ENCODE data around the gene NGFR.

Gene NGFR

DNA sequence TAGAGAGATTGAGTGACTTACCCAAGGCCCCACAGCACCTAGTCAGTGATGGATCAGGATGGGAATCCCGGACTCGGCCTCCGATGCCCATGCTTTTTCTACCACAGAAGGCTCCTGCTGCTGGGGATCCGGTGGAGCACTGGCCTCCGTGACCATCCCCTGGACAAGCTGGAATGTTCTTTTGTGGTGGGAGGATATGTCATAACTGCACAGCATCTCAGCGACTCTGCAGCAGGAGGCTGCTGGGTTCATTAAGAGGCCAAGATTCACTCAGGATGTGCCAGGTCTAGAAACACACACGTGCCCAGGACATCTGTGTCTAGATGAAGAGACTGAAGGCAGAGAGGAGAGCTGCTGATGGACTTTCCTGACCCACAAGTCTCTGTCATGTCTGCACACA is 34.7 kb upstream of the NGFR start:
- POLR2A ChIA-PET: no interaction called here
- H3K27me3 ChIP-seq (replicated peaks in 2 of 5; ENCODE audit: control insufficient read depth in 4 of 5, insufficient read depth in 5 of 5, low read length in 4 of 5): peaks cover 0 to 21% (median 0%) of the 10 kb centered on the region in 5 experiments

DNA sequence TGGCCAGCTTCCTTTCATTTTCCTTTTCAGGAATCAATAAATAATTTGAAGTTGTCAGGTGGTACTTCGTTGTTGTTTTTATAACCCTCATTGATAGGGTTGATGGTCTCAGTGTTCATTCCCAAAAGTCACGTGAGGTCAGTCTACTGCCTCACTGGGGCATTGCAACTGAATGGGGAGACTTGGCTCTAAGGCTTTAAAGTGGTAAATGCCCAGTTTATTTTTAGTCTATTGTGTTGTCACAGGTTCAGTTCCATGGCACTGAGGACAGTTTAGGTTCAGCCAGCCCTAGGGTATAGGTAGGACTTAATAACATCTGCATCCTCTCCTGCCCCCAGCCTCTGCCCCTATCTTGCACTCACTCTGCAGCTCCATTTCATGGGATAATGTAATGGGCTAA is 33.5 kb upstream of the NGFR start:
- CTCF ChIA-PET: interaction anchor here (1.1 to 2.0 kb wide), 3 partner anchors 9 to 96 kb away, joined by 3 to 5 read pairs (median 5); no protein-coding TSS in a partner anchor
- peaks cover 0 to 2% (median 0%) of the 10 kb centered on the region in 4 experiments for H3K4me1 ChIP-seq (ENCODE audit: control extremely low read depth in 1 of 4, control insufficient read depth in 4 of 4, insufficient read depth in 4 of 4, low read length in 3 of 4)
- H3K9me3 ChIP-seq (ENCODE audit: control extremely low read depth in 1 of 5, control insufficient read depth in 4 of 5, insufficient read depth in 2 of 5, low read depth in 1 of 5, low read length in 4 of 5): peaks cover 0 to 9% (median 4%) of the 10 kb centered on the region in 5 experiments
- no peaks in the 10 kb centered on the region for H3K36me3 ChIP-seq (ENCODE audit: control insufficient read depth in 4 of 4, insufficient read depth in 4 of 4, low read length in 3 of 4)
- POLR2A ChIA-PET: interaction anchor here (0.7 kb wide), 2 partner anchors 19 to 1003 kb away, joined by 5 read pairs; no protein-coding TSS in a partner anchor
- WGBS (ENCODE audit: insufficient coverage): 50% methylated on average over 2 of the region's 2 CpGs
- H3K4me3 ChIP-seq (ENCODE audit: control insufficient read depth in 1 of 7, extremely low read depth in 1 of 7, insufficient read depth in 4 of 7, low read depth in 2 of 7, low read length in 6 of 7): no peak overlapping the region
- no peak overlapping the region for H3K27ac ChIP-seq (ENCODE audit: insufficient read depth in 1 of 2, low read depth in 1 of 2, low read length in 2 of 2, poor library complexity in 1 of 2, severe bottlenecking in 2 of 2)
- H3K27me3 ChIP-seq (replicated peaks in 2 of 5; ENCODE audit: control insufficient read depth in 4 of 5, insufficient read depth in 5 of 5, low read length in 4 of 5): peaks cover 0 to 23% (median 0%) of the 10 kb centered on the region in 5 experiments
- no peak for DNase-seq

More for the DNA sequence above, 34.7 kb upstream of the NGFR start:
- H3K4me1 ChIP-seq (ENCODE audit: control extremely low read depth in 1 of 4, control insufficient read depth in 4 of 4, insufficient read depth in 4 of 4, low read length in 3 of 4): peaks cover 0 to 10% (median 5%) of the 10 kb centered on the region in 4 experiments
- no peak for DNase-seq
- 98% methylated on average over 6 of the region's 7 CpGs for WGBS (ENCODE audit: insufficient coverage)
- H3K27ac ChIP-seq (ENCODE audit: insufficient read depth in 1 of 2, low read depth in 1 of 2, low read length in 2 of 2, poor library complexity in 1 of 2, severe bottlenecking in 2 of 2): no peak overlapping the region
- CTCF ChIA-PET: interaction anchor here (1.7 to 2.0 kb wide), 2 partner anchors 10 to 51 kb away, joined by 3 to 5 read pairs; no protein-coding TSS in a partner anchor
- H3K36me3 ChIP-seq (ENCODE audit: control insufficient read depth in 4 of 4, insufficient read depth in 4 of 4, low read length in 3 of 4): no peaks in the 10 kb centered on the region
- no peak overlapping the region for H3K4me3 ChIP-seq (ENCODE audit: control insufficient read depth in 1 of 7, extremely low read depth in 1 of 7, insufficient read depth in 4 of 7, low read depth in 2 of 7, low read length in 6 of 7)
- H3K9me3 ChIP-seq (ENCODE audit: control extremely low read depth in 1 of 5, control insufficient read depth in 4 of 5, insufficient read depth in 2 of 5, low read depth in 1 of 5, low read length in 4 of 5): peaks cover 0 to 9% (median 4%) of the 10 kb centered on the region in 5 experiments

DNA sequence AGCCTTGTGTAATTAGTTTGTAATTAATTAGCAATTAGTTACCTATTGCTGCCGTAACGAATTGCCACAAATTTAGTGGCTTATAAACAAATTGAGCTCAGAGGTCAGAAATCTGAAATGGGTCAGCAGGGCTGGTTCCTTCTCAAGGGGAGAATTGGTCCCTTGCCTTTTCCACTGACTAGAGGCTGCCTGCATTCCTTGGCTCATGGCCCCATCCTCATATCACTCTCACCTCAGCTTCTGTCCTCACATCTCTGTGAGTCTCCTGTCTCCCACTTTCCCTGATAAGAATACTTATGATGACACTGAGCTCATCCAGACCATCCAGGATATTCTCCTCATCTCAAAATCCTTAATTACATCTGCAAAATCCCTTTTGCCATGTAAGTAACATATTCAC is 31.0 kb upstream of the NGFR start:
- no peak for DNase-seq
- Histone ChIP-seq H3K4me3 (ENCODE audit: control insufficient read depth in 1 of 7, extremely low read depth in 1 of 7, insufficient read depth in 4 of 7, low read depth in 2 of 7, low read length in 6 of 7) (no peak overlapping the region), H3K27me3 (replicated peaks in 2 of 5; ENCODE audit: control insufficient read depth in 4 of 5, insufficient read depth in 5 of 5, low read length in 4 of 5) (peaks cover under 1 to 24% (median 22%) of the 10 kb centered on the region in 5 experiments), H3K4me1 (ENCODE audit: control extremely low read depth in 1 of 4, control insufficient read depth in 4 of 4, insufficient read depth in 4 of 4, low read length in 3 of 4) (no peaks in the 10 kb centered on the region), H3K9me3 (ENCODE audit: control extremely low read depth in 1 of 5, control insufficient read depth in 4 of 5, insufficient read depth in 2 of 5, low read depth in 1 of 5, low read length in 4 of 5) (peaks cover 0 to 9% (median 4%) of the 10 kb centered on the region in 5 experiments), H3K36me3 (ENCODE audit: control insufficient read depth in 4 of 4, insufficient read depth in 4 of 4, low read length in 3 of 4) (no peaks in the 10 kb centered on the region), H3K27ac (ENCODE audit: insufficient read depth in 1 of 2, low read depth in 1 of 2, low read length in 2 of 2, poor library complexity in 1 of 2, severe bottlenecking in 2 of 2) (no peak overlapping the region)
- POLR2A ChIA-PET: interaction anchor here (0.5 kb wide), 1 partner anchor 157 kb away, joined by 3 read pairs; no protein-coding TSS in a partner anchor
- WGBS (ENCODE audit: insufficient coverage): 100% methylated on average over 2 of the region's 2 CpGs
- CTCF ChIA-PET: interaction anchor here (0.7 to 1.1 kb wide), 2 partner anchors 12 to 13 kb away, joined by 3 read pairs; no protein-coding TSS in a partner anchor

DNA sequence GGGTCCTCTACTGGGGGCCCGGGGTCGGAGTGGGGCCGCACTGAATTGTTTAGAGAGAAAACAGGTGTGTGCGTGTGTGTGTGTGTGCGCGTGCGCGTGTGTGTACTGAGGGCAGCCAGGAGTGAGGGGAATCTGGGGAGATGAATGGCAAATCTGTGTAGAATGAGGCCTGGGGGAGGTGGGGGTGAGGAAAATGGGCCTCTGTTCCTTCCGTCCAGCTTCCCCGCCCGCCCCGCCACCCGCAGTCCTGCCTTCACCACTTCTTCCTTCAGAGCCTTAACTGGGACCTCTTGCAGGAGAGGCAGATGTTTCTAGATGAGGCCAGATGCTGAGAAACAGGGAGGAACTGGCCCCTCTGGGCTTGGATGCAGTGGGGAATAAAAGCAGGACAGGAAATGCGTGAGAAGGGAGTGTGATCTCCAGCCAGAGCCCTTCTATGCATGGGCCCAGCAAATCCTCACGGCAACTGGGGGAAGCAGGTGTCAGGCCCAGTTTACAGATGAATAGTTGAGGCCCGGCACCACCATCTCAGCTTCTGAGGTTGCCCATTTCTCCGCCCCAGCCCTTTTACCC is 29.7 kb upstream of the NGFR start:
- 92% methylated on average over 11 of the region's 17 CpGs for WGBS (ENCODE audit: insufficient coverage)
- Histone ChIP-seq H3K4me1 (ENCODE audit: control extremely low read depth in 1 of 4, control insufficient read depth in 4 of 4, insufficient read depth in 4 of 4, low read length in 3 of 4) (peaks cover 0 to 8% (median 4%) of the 10 kb centered on the region in 4 experiments), H3K4me3 (ENCODE audit: control insufficient read depth in 1 of 7, extremely low read depth in 1 of 7, insufficient read depth in 4 of 7, low read depth in 2 of 7, low read length in 6 of 7) (no peak overlapping the region), H3K27ac (ENCODE audit: insufficient read depth in 1 of 2, low read depth in 1 of 2, low read length in 2 of 2, poor library complexity in 1 of 2, severe bottlenecking in 2 of 2) (no peak overlapping the region), H3K36me3 (ENCODE audit: control insufficient read depth in 4 of 4, insufficient read depth in 4 of 4, low read length in 3 of 4) (no peaks in the 10 kb centered on the region), H3K27me3 (replicated peaks in 2 of 5; ENCODE audit: control insufficient read depth in 4 of 5, insufficient read depth in 5 of 5, low read length in 4 of 5) (peaks cover 3 to 35% (median 24%) of the 10 kb centered on the region in 5 experiments), H3K9me3 (ENCODE audit: control extremely low read depth in 1 of 5, control insufficient read depth in 4 of 5, insufficient read depth in 2 of 5, low read depth in 1 of 5, low read length in 4 of 5) (peaks cover 0 to 9% (median 4%) of the 10 kb centered on the region in 5 experiments)
- ChIA-PET CTCF (interaction anchor here (1.2 kb wide), 1 partner anchor 150 kb away, joined by 3 read pairs; no protein-coding TSS in a partner anchor), POLR2A (no interaction called here)
- DNase-seq: no peak

DNA sequence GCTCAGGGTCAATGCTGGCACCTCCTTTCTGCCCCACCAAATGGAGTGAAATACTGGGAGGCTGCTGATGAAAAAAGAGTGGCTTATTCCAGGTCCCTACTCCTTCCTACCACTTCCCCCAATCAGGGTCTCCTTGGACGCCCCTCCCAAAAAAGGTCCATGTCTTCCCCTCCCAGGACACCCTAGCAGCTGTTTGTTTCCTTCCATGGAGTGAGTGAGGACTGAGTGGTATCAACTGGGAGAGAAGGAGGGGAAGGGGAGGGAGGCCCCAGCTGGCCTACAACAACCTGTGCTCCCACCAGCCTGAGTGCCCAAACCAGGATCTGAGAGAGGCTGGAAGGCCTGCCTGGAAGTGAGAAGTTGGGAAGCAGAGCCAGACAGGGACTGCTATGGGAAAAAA is 28.7 kb upstream of the NGFR start:
- peaks cover 0 to 9% (median 4%) of the 10 kb centered on the region in 5 experiments for H3K9me3 ChIP-seq (ENCODE audit: control extremely low read depth in 1 of 5, control insufficient read depth in 4 of 5, insufficient read depth in 2 of 5, low read depth in 1 of 5, low read length in 4 of 5)
- ChIA-PET CTCF (no interaction called here), POLR2A (no interaction called here)
- DNase-seq: no peak
- H3K27me3 ChIP-seq (replicated peaks in 2 of 5; ENCODE audit: control insufficient read depth in 4 of 5, insufficient read depth in 5 of 5, low read length in 4 of 5): peaks cover 3 to 46% (median 31%) of the 10 kb centered on the region in 5 experiments
- H3K36me3 ChIP-seq (ENCODE audit: control insufficient read depth in 4 of 4, insufficient read depth in 4 of 4, low read length in 3 of 4): no peaks in the 10 kb centered on the region
- WGBS (ENCODE audit: insufficient coverage): no CpG with 5 or more reads among the region's 1 CpG
- H3K4me1 ChIP-seq (ENCODE audit: control extremely low read depth in 1 of 4, control insufficient read depth in 4 of 4, insufficient read depth in 4 of 4, low read length in 3 of 4): peaks cover 0 to 10% (median 5%) of the 10 kb centered on the region in 4 experiments
- no peak overlapping the region for H3K27ac ChIP-seq (ENCODE audit: insufficient read depth in 1 of 2, low read depth in 1 of 2, low read length in 2 of 2, poor library complexity in 1 of 2, severe bottlenecking in 2 of 2)
- H3K4me3 ChIP-seq (ENCODE audit: control insufficient read depth in 1 of 7, extremely low read depth in 1 of 7, insufficient read depth in 4 of 7, low read depth in 2 of 7, low read length in 6 of 7): no peak overlapping the region

DNA sequence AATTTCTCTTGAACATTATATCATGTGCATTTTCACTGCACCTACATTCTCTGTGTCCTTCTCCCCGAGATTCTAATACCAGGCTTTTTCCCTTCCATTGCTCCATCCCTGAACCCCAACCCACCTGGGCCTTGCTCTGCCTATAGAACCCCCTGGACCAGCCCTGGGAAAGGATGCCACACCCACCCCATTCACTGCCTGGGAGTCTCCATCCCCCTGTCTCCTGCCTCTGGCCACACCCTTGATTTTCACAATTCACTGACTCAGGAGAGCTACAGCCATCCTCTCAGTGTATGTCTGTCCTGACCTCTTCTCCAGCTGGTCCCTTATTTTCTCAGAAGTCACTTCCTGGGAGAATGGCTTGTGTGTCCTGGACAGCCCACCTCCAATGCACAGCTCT is 27.9 kb upstream of the NGFR start:
- 86% methylated on average over 1 of the region's 1 CpG for WGBS (ENCODE audit: insufficient coverage)
- Histone ChIP-seq H3K36me3 (ENCODE audit: control insufficient read depth in 4 of 4, insufficient read depth in 4 of 4, low read length in 3 of 4) (no peaks in the 10 kb centered on the region), H3K4me3 (ENCODE audit: control insufficient read depth in 1 of 7, extremely low read depth in 1 of 7, insufficient read depth in 4 of 7, low read depth in 2 of 7, low read length in 6 of 7) (no peak overlapping the region), H3K27ac (ENCODE audit: insufficient read depth in 1 of 2, low read depth in 1 of 2, low read length in 2 of 2, poor library complexity in 1 of 2, severe bottlenecking in 2 of 2) (no peak overlapping the region), H3K4me1 (ENCODE audit: control extremely low read depth in 1 of 4, control insufficient read depth in 4 of 4, insufficient read depth in 4 of 4, low read length in 3 of 4) (peaks cover 0 to 10% (median 5%) of the 10 kb centered on the region in 4 experiments), H3K9me3 (ENCODE audit: control extremely low read depth in 1 of 5, control insufficient read depth in 4 of 5, insufficient read depth in 2 of 5, low read depth in 1 of 5, low read length in 4 of 5) (peaks cover 0 to 9% (median 4%) of the 10 kb centered on the region in 5 experiments), H3K27me3 (replicated peaks in 2 of 5; ENCODE audit: control insufficient read depth in 4 of 5, insufficient read depth in 5 of 5, low read length in 4 of 5) (peaks cover 3 to 53% (median 34%) of the 10 kb centered on the region in 5 experiments)
- POLR2A ChIA-PET: no interaction called here
- DNase-seq: no peak
- CTCF ChIA-PET: interaction anchor here (0.6 kb wide), 1 partner anchor 33 kb away, joined by 4 read pairs; no protein-coding TSS in a partner anchor

DNA sequence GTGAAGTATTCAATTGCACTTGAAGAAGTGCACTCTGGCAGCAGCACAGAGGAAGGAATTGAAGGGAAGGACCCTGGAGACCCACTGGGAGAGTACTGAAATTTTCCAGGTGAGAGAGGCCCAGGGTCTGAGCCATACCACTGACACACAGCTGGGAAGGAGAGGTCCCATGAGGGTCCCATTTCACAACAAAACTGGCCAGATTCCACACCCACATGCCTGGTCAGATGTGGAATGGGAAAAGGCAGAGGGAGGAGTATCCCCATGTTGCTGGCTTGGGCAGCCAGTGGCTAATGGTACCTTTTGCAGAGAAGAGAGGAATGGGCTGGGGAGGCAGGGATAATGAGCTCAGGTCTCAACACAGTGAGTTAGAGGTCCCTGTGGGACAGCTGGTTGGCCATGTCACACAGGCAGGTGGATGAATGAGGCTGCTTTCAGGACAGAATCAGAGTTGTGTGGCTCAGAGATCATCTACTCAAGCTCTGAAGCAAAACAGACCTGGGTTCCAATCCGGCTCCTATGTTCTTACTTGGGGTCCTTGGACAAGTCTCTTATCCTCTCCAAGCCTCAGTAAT is 26.2 kb upstream of the NGFR start:
- no peaks in the 10 kb centered on the region for H3K36me3 ChIP-seq (ENCODE audit: control insufficient read depth in 4 of 4, insufficient read depth in 4 of 4, low read length in 3 of 4)
- ChIA-PET POLR2A (no interaction called here), CTCF (interaction anchor here (0.9 to 2.0 kb wide), 4 partner anchors 14 to 88 kb away, joined by 3 to 8 read pairs (median 4); no protein-coding TSS in a partner anchor)
- peaks cover 3 to 64% (median 37%) of the 10 kb centered on the region in 5 experiments for H3K27me3 ChIP-seq (replicated peaks in 2 of 5; ENCODE audit: control insufficient read depth in 4 of 5, insufficient read depth in 5 of 5, low read length in 4 of 5)
- H3K9me3 ChIP-seq (ENCODE audit: control extremely low read depth in 1 of 5, control insufficient read depth in 4 of 5, insufficient read depth in 2 of 5, low read depth in 1 of 5, low read length in 4 of 5): peaks cover 0 to 5% (median 3%) of the 10 kb centered on the region in 5 experiments
- no peak overlapping the region for H3K27ac ChIP-seq (ENCODE audit: insufficient read depth in 1 of 2, low read depth in 1 of 2, low read length in 2 of 2, poor library complexity in 1 of 2, severe bottlenecking in 2 of 2)
- no peak overlapping the region for H3K4me3 ChIP-seq (ENCODE audit: control insufficient read depth in 1 of 7, extremely low read depth in 1 of 7, insufficient read depth in 4 of 7, low read depth in 2 of 7, low read length in 6 of 7)
- no peak for DNase-seq
- WGBS (ENCODE audit: insufficient coverage): 100% methylated on average over 1 of the region's 1 CpG
- peaks cover 0 to 10% (median 5%) of the 10 kb centered on the region in 4 experiments for H3K4me1 ChIP-seq (ENCODE audit: control extremely low read depth in 1 of 4, control insufficient read depth in 4 of 4, insufficient read depth in 4 of 4, low read length in 3 of 4)

All from common myeloid progenitor, CD34-positive (primary cell).